IPS DF 6.9 (cell line): ENCODE results near the gene SPIRE1.
"Not testable (repeated sequence)": the region's sequence is repeated elsewhere in the genome, so short reads cannot be mapped to it uniquely, and the experiment has no call there.

Experiments used
- DNase-seq: peaks from one replicate; pipeline ENCODE4 v3.0.0-alpha.2; 2013; ENCODE audit warnings: low read depth, low spot score
- H3K27ac ChIP-seq: one replicate; pipeline ENCODE4 v1.5.1; 2013; ENCODE audit warnings: low read length, control low read depth
- H3K27me3 ChIP-seq: 2 replicates; pipeline ENCODE4 v1.6.1; 2013; ENCODE audit warnings: mild to moderate bottlenecking, low read length; ENCODE audit not compliant: control insufficient read depth, insufficient read depth
- H3K36me3 ChIP-seq: 2 replicates; pipeline ENCODE4 v1.6.1; 2013; ENCODE audit warnings: low read length; ENCODE audit not compliant: control insufficient read depth, insufficient read depth
- H3K4me1 ChIP-seq: 2 replicates; pipeline ENCODE4 v1.6.1; 2013; ENCODE audit warnings: low read length; ENCODE audit not compliant: control insufficient read depth, insufficient read depth
- H3K4me3 ChIP-seq: 2 replicates; pipeline ENCODE4 v1.5.1; 2013; ENCODE audit warnings: mild to moderate bottlenecking, low read length
- H3K9me3 ChIP-seq: 2 replicates; pipeline ENCODE4 v1.6.1; 2013; ENCODE audit warnings: low read length, inconsistent platforms; ENCODE audit not compliant: control insufficient read depth, insufficient read depth
- WGBS: extraction: QIAGEN DNeasy Blood & Tissue Kit; methylation state at CpG from one replicate; pipeline ENCODE4 v1.1.7; 2013; ENCODE audit warnings: mixed read lengths, missing lambda C conversion rate; ENCODE audit not compliant: insufficient read length, insufficient coverage; 5-methylcytosine and 5-hydroxymethylcytosine counted together

Gene SPIRE1

DNA sequence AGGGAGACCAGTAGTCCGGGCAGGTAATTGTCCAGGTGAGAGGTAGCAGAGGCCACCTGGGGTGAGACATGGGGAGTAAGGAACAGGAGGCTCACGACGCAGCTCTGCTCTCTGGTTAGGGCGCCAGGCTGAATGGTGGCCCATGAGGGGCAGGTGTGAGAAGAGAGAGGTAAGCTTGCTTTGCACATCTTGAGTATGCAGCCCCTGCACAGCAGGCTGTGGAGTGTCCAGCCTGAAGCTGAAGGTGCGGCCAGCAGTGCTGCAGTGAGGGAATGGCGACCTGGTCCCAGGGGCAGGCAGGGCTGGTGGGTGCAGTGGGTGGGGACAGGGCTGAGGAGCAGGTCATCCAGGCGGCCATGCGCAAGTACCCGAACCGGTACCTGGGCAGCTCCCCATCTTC, 234.5 kb downstream of the SPIRE1 start:
- WGBS: no CpG with 5 or more reads among the region's 10 CpGs
- DNase-seq: no peak
- H3K4me1 ChIP-seq: no peaks in the 10 kb centered on the region
- no peak overlapping the region for H3K4me3 ChIP-seq
- H3K36me3 ChIP-seq: peaks cover 17% of the 10 kb centered on the region
- H3K27ac ChIP-seq: no peak overlapping the region
- peaks cover 3% of the 10 kb centered on the region; the same call in 1 of the 2 replicates for H3K9me3 ChIP-seq
- H3K27me3 ChIP-seq: no peaks in the 10 kb centered on the region

- H3K36me3 ChIP-seq: peaks cover 16% of the 10 kb centered on the region
- H3K4me3 ChIP-seq: no peak overlapping the region
- H3K9me3 ChIP-seq: peaks cover 3% of the 10 kb centered on the region; the same call in 1 of the 2 replicates
- H3K27me3 ChIP-seq: no peaks in the 10 kb centered on the region
- H3K4me1 ChIP-seq: no peaks in the 10 kb centered on the region
- H3K27ac ChIP-seq: no peak overlapping the region
- no CpG with 5 or more reads among the region's 9 CpGs for WGBS
- DNase-seq: no peak
These were observed 235.0 kb downstream of the SPIRE1 start for GRCh38 chr18:12422936-12423335.

DNA sequence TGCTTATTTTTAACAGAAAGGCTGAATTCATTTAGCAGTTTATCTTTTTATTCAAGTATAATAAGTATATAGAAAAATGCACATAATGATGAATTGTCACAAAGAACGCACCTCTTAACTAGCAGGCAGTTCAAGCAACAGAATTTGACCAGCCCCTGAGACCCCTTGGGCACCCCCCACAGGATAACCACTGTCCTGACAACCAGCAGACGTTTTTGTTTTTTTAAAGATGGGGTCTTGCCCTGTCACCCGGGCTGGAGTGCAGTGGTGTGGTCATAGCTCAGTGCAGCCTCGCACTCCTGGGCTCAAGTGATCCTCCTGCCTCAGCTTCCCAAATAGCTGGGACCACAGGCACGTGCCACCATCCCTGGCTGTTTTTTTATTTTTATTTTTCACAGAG, 236.2 kb downstream of the SPIRE1 start:
- H3K27ac ChIP-seq: no peak overlapping the region
- DNase-seq: no peak
- H3K9me3 ChIP-seq: no peaks in the 10 kb centered on the region
- WGBS: no CpG with 5 or more reads among the region's 5 CpGs
- H3K36me3 ChIP-seq: peaks cover 5% of the 10 kb centered on the region
- no peaks in the 10 kb centered on the region for H3K27me3 ChIP-seq
- H3K4me3 ChIP-seq: no peak overlapping the region
- no peaks in the 10 kb centered on the region for H3K4me1 ChIP-seq

GRCh38 chr18:12420821-12421421, 237.0 kb downstream of the SPIRE1 start:
- no CpG with 5 or more reads among the region's 27 CpGs for WGBS
- Histone ChIP-seq H3K9me3 (no peaks in the 10 kb centered on the region), H3K4me1 (no peaks in the 10 kb centered on the region), H3K27ac (no peak overlapping the region), H3K27me3 (no peaks in the 10 kb centered on the region), H3K4me3 (peak overlapping the region; percentile 29; the same call in 1 of the 2 replicates), H3K36me3 (peaks cover 4% of the 10 kb centered on the region; the same call in 1 of the 2 replicates)
- no peak for DNase-seq

GRCh38 chr18:12417687-12418086, 240.2 kb downstream of the SPIRE1 start:
- H3K9me3 ChIP-seq: no peaks in the 10 kb centered on the region
- H3K36me3 ChIP-seq: no peaks in the 10 kb centered on the region
- H3K27ac ChIP-seq: no peak overlapping the region
- H3K4me1 ChIP-seq: peaks cover 3% of the 10 kb centered on the region; the same call in 1 of the 2 replicates
- no peak for DNase-seq
- H3K4me3 ChIP-seq: no peak overlapping the region
- no peaks in the 10 kb centered on the region for H3K27me3 ChIP-seq
- no CpG with 5 or more reads among the region's 4 CpGs for WGBS

DNA sequence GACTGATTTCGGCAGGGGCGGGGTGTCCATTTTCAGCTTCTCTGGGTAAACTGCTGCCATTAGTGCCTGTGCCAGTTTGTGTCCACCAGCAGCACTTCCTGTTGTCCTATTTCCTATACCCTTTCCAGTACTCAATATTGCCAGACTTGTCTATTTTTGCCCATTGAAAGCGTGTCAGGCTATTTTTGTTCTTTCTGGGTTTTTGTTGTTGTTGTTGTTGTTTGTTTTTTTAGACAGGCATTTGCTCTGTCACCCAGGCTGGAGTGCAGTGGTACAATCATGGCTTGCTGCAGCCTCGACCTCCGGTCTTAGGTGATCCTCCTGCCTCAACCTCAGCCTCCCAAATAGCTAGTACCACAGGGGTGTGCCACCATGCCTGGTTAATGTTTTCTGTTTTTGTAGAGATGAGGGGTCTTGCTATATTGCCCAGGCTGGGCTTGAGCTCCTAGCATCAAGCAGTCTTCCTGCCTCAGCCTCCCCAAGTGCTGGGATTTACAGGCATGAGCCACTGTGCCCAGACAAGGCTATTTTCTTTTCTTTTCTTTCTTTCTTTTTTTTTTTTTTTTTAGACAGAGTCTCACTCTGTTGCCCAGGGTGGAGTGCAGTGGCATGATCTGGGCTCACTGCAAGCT, 241.7 kb downstream of the SPIRE1 start:
- Histone ChIP-seq H3K4me1 (peaks cover 3% of the 10 kb centered on the region; the same call in 1 of the 2 replicates), H3K27ac (no peak overlapping the region), H3K4me3 (no peak overlapping the region), H3K27me3 (no peaks in the 10 kb centered on the region), H3K9me3 (no peaks in the 10 kb centered on the region), H3K36me3 (no peaks in the 10 kb centered on the region)
- no peak for DNase-seq
- no CpG with 5 or more reads among the region's 5 CpGs for WGBS

GRCh38 chr18:12411456-12411855, 246.5 kb downstream of the SPIRE1 start:
- Histone ChIP-seq H3K27ac (no peak overlapping the region), H3K36me3 (no peaks in the 10 kb centered on the region), H3K4me1 (peaks cover 5% of the 10 kb centered on the region; the same call in 1 of the 2 replicates), H3K27me3 (peaks cover 5% of the 10 kb centered on the region; the same call in 1 of the 2 replicates), H3K4me3 (no peak overlapping the region), H3K9me3 (no peaks in the 10 kb centered on the region)
- no peak for DNase-seq
- WGBS: no CpG with 5 or more reads among the region's 3 CpGs

- not testable (repeated sequence) for H3K27ac ChIP-seq, H3K4me1 ChIP-seq, H3K27me3 ChIP-seq, DNase-seq, H3K36me3 ChIP-seq, H3K9me3 ChIP-seq, H3K4me3 ChIP-seq
- WGBS: no CpG with 5 or more reads among the region's 9 CpGs
These were observed 247.2 kb downstream of the SPIRE1 start for GRCh38 chr18:12410747-12411146.

DNA sequence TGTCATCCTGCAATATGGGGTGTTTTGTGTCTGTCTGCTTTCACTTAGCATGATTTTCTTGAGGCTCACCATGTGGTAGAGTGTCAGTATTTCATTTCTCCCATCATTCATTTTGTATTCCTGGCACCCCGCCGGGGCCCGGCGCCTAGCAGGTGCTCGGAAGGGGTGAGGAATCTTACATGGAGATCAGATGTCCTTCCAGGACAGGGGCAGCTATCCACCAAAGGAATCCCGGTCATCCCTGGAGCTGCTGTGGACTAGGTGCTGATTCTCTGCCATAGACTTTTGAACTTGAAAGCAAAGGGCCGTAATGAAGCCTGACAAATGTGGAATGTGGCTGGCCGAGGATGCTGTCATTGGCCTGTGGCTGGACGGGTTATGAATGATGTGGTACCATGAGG, 247.8 kb downstream of the SPIRE1 start:
- WGBS: no CpG with 5 or more reads among the region's 9 CpGs
- no peak overlapping the region for H3K4me3 ChIP-seq
- no peak for DNase-seq
- no peaks in the 10 kb centered on the region for H3K36me3 ChIP-seq
- peaks cover 2% of the 10 kb centered on the region; the same call in 1 of the 2 replicates for H3K4me1 ChIP-seq
- peaks cover 6% of the 10 kb centered on the region; the same call in 1 of the 2 replicates for H3K27me3 ChIP-seq
- H3K27ac ChIP-seq: no peak overlapping the region
- H3K9me3 ChIP-seq: no peaks in the 10 kb centered on the region

GRCh38 chr18:12409469-12409868, 248.4 kb downstream of the SPIRE1 start:
- no peak overlapping the region for H3K27ac ChIP-seq
- WGBS: no CpG with 5 or more reads among the region's 3 CpGs
- no peak for DNase-seq
- peaks cover 6% of the 10 kb centered on the region; the same call in 1 of the 2 replicates for H3K27me3 ChIP-seq
- H3K36me3 ChIP-seq: no peaks in the 10 kb centered on the region
- H3K9me3 ChIP-seq: no peaks in the 10 kb centered on the region
- H3K4me3 ChIP-seq: no peak overlapping the region
- H3K4me1 ChIP-seq: peaks cover 2% of the 10 kb centered on the region; the same call in 1 of the 2 replicates
